HEK293 (cell line): ENCODE measurements around the gene ALDH2.

Experiments used
- CTCF ChIA-PET: fragments of 350-600 bp; formaldehyde crosslinking; extraction: SDS; loops from one replicate; lab custom pipeline; 2021; ENCODE audit warnings: antibody characterized with exemption; lab: Yijun Ruan, JAX
- POLR2A ChIA-PET: fragments of 300-600 bp; formaldehyde crosslinking; extraction: SDS; loops from one replicate; lab custom pipeline; 2020; ENCODE audit warnings: antibody characterized with exemption, inconsistent platforms; lab: Yijun Ruan, JAX
- H3K27ac ChIP-seq: fragments of 200-500 bp; sonication (Bioruptor generic); 2 replicates; pipeline ENCODE4 v1.5.1; 2014; ENCODE audit warnings: low read depth, low read length, control low read depth, inconsistent platforms; ENCODE audit errors: extremely low read depth
- H3K36me3 ChIP-seq, 2 experiments: fragments of 200-500 bp in 1 of 2; sonication (Bioruptor generic) in 1 of 2; 1 replicate in 1 of 2; 2 replicates in 1 of 2; pipeline ENCODE4 v1.5.1; 2014 to 2017; ENCODE audit warnings: inconsistent platforms in 2 of 2, low read length in 2 of 2; ENCODE audit not compliant: control insufficient read depth in 2 of 2, insufficient read depth in 1 of 2
- H3K4me1 ChIP-seq: fragments of 200-500 bp; sonication (Bioruptor generic); 2 replicates; pipeline ENCODE4 v1.5.1; 2014; ENCODE audit warnings: mild to moderate bottlenecking, low read length, inconsistent platforms; ENCODE audit not compliant: control insufficient read depth, insufficient read depth
- H3K4me3 ChIP-seq: 2 replicates; pipeline ENCODE4 v1.5.1; 2011; ENCODE audit warnings: low read depth, mild to moderate bottlenecking, control low read depth, low read length, moderate library complexity
- H3K9me3 ChIP-seq: fragments of 200-500 bp; sonication (Bioruptor generic); 2 replicates; pipeline ENCODE4 v1.5.1; 2014; ENCODE audit warnings: low read depth, low read length, inconsistent platforms; ENCODE audit not compliant: control insufficient read depth, insufficient read depth
- INSM2 ChIP-seq: fragments of 450-650 bp; formaldehyde crosslinking; IDR thresholded peaks from 2 replicates; pipeline ENCODE4 v1.5.1; 2016; ENCODE audit warnings: missing biosample characterization, missing genetic modification characterization
- KLF1 ChIP-seq: fragments of 450-650 bp; formaldehyde crosslinking; IDR thresholded peaks from 2 replicates; pipeline ENCODE4 v1.5.1; 2016; ENCODE audit warnings: missing biosample characterization, missing genetic modification characterization
- PATZ1 ChIP-seq: fragments of 450-650 bp; formaldehyde crosslinking; IDR thresholded peaks from 2 replicates; pipeline ENCODE4 v1.5.1; 2016; ENCODE audit warnings: missing biosample characterization, missing genetic modification characterization
- PRDM1 ChIP-seq: fragments of 450-650 bp; formaldehyde crosslinking; IDR thresholded peaks from 2 replicates; pipeline ENCODE4; 2016; ENCODE audit warnings: missing biosample characterization, missing genetic modification characterization
- PRDM10 ChIP-seq: fragments of 450-650 bp; formaldehyde crosslinking; IDR thresholded peaks from 2 replicates; pipeline ENCODE4 v1.5.1; 2016; ENCODE audit warnings: missing biosample characterization, missing genetic modification characterization
- SCRT1 ChIP-seq: fragments of 450-650 bp; formaldehyde crosslinking; IDR thresholded peaks from 2 replicates; pipeline ENCODE4 v1.5.1; 2016; ENCODE audit warnings: missing biosample characterization, missing genetic modification characterization, borderline replicate concordance
- ZBTB11 ChIP-seq: fragments of 450-650 bp; formaldehyde crosslinking; conservative IDR thresholded peaks from 2 replicates; pipeline ENCODE4 v1.5.1; 2016; ENCODE audit warnings: low read depth, missing biosample characterization, missing genetic modification characterization
- ZFP69B ChIP-seq: fragments of 450-650 bp; formaldehyde crosslinking; IDR thresholded peaks from 2 replicates; pipeline ENCODE4 v1.5.1; 2016; ENCODE audit warnings: missing biosample characterization, missing genetic modification characterization
- ZNF146 ChIP-seq: fragments of 450-650 bp; formaldehyde crosslinking; IDR thresholded peaks from 2 replicates; pipeline ENCODE4 v1.5.1; 2016; ENCODE audit warnings: missing biosample characterization, missing genetic modification characterization
- ZNF175 ChIP-seq: fragments of 450-650 bp; formaldehyde crosslinking; IDR thresholded peaks from 2 replicates; pipeline ENCODE4 v1.5.1; 2016; ENCODE audit warnings: missing biosample characterization, missing genetic modification characterization
- ZNF18 ChIP-seq: fragments of 450-650 bp; formaldehyde crosslinking; IDR thresholded peaks from 2 replicates; pipeline ENCODE4 v1.5.1; 2016; ENCODE audit warnings: missing biosample characterization, missing genetic modification characterization
- ZNF223 ChIP-seq: fragments of 450-650 bp; formaldehyde crosslinking; IDR thresholded peaks from 2 replicates; pipeline ENCODE4 v1.5.1; 2016; ENCODE audit warnings: missing biosample characterization, missing genetic modification characterization
- ZNF324 ChIP-seq: fragments of 450-650 bp; formaldehyde crosslinking; IDR thresholded peaks from 2 replicates; pipeline ENCODE4 v1.5.1; 2016; ENCODE audit warnings: missing biosample characterization, missing genetic modification characterization
- ZNF341 ChIP-seq: fragments of 450-650 bp; formaldehyde crosslinking; IDR thresholded peaks from 2 replicates; pipeline ENCODE4; 2016; ENCODE audit warnings: low read depth, missing biosample characterization, missing genetic modification characterization
- ZNF629 ChIP-seq: fragments of 450-650 bp; formaldehyde crosslinking; IDR thresholded peaks from 2 replicates; pipeline ENCODE4 v1.5.1; 2017; ENCODE audit warnings: missing biosample characterization, missing genetic modification characterization
- ZNF654 ChIP-seq: fragments of 450-650 bp; formaldehyde crosslinking; IDR thresholded peaks from 2 replicates; pipeline ENCODE4 v1.5.1; 2016; ENCODE audit warnings: low read depth, missing biosample characterization, missing genetic modification characterization
- ZNF664 ChIP-seq: fragments of 450-650 bp; formaldehyde crosslinking; IDR thresholded peaks from 2 replicates; pipeline ENCODE4 v1.5.1; 2016; ENCODE audit warnings: missing biosample characterization, missing genetic modification characterization
- ZSCAN30 ChIP-seq: fragments of 450-650 bp; IDR thresholded peaks from 2 replicates; pipeline ENCODE4 v1.5.1; 2018; ENCODE audit warnings: missing biosample characterization, mild to moderate bottlenecking, missing genetic modification characterization, moderate library complexity
- ZSCAN4 ChIP-seq: fragments of 450-650 bp; formaldehyde crosslinking; IDR thresholded peaks from 2 replicates; pipeline ENCODE4 v1.5.1; 2017; ENCODE audit warnings: missing biosample characterization, missing genetic modification characterization

Gene ALDH2

GRCh38 chr12:111773801-111774551 is 7.2 kb downstream of the ALDH2 start (continued):
- peak; percentile 62 for TF ChIP-seq PRDM10

- no peaks in the 10 kb centered on the region; the same call in 1 of the 2 replicates for H3K9me3 ChIP-seq
- ChIA-PET POLR2A (no interaction called here), CTCF (interaction anchor here (0.6 kb wide), 2 partner anchors 9 to 39 kb away, joined by 3 read pairs; no protein-coding TSS in a partner anchor)
- no peak overlapping the region for H3K4me3 ChIP-seq
- peaks cover 19% of the 10 kb centered on the region for H3K4me1 ChIP-seq
- peak overlapping the region; percentile 28; the same call in 1 of the 2 replicates for H3K27ac ChIP-seq
- H3K36me3 ChIP-seq, result peaks cover 3 to 9% of the 10 kb centered on the region in 2 experiments; a peak in 2 of 3 replicates
- TF ChIP-seq PATZ1 (tag by site-specific recombination) (0 out of 2 replicates have a peak, but pooled peaks have one; percentile 16), ZNF324 (tag by site-specific recombination) (no peak), ZNF175 (tag by site-specific recombination) (no peak), ZFP69B (tag by site-specific recombination) (no peak), ZBTB11 (tag by site-specific recombination) (no peak), PRDM1 (tag by site-specific recombination) (no peak), ZNF341 (tag by site-specific recombination) (no peak), KLF1 (0 out of 2 replicates have a peak, but pooled peaks have one; percentile 14), ZNF18 (no peak), ZSCAN30 (tag by site-specific recombination) (no peak), ZSCAN4 (tag by site-specific recombination) (no peak), INSM2 (tag by site-specific recombination) (no peak), SCRT1 (tag by site-specific recombination) (no peak), ZNF629 (tag by site-specific recombination) (no peak), ZNF223 (tag by site-specific recombination) (no peak), ZNF146 (tag by site-specific recombination) (no peak), ZNF664 (tag by site-specific recombination) (0 out of 2 replicates have a peak, but pooled peaks have one; percentile 7), ZNF654 (tag by site-specific recombination) (no peak)
Observed at GRCh38 chr12:111775205-111776193, 8.8 kb downstream of the ALDH2 start.
